Activated T-helper 2 cell treated with anti-CD3 and anti-CD28 coated beads, Interferon-gamma antibody, Interleukin-2, Interleukin-4, amounts not matched to agents 10 μg/mL and 5 μg/mL and 100 μg/mL, durations not matched to agents 14 hours and 24 hours and 36 hours (primary cell): ENCODE measurements around the gene FOXL3. TPM values are rescaled to one million over a fixed set of nuclear protein-coding genes. Genes with fewer than 3 reads are reported as not detected.
"Not testable (repeated sequence)": the region's sequence is repeated elsewhere in the genome, so short reads cannot be mapped to it uniquely, and the experiment has no call there.

Source experiments
- DNase-seq: peaks from one replicate; pipeline ENCODE4 v3.0.0; 2021; ENCODE audit warnings: low spot score
- H3K27ac Mint-ChIP-seq: one replicate; pipeline ENCODE4 v1.8.0; 2021; ENCODE audit warnings: mixed read lengths
- H3K27me3 Mint-ChIP-seq: one replicate; pipeline ENCODE4 v1.8.0; 2021; ENCODE audit warnings: low read depth, mixed read lengths
- H3K36me3 Mint-ChIP-seq: one replicate; pipeline ENCODE4 v1.8.0; 2021; ENCODE audit warnings: low read depth, mixed read lengths
- H3K4me1 Mint-ChIP-seq: one replicate; pipeline ENCODE4 v1.8.0; 2021; ENCODE audit warnings: low read depth, mixed read lengths
- H3K4me3 Mint-ChIP-seq: one replicate; pipeline ENCODE4 v1.8.0; 2021; ENCODE audit warnings: low read depth, mild to moderate bottlenecking, moderate library complexity, mixed read lengths
- H3K9me3 Mint-ChIP-seq: one replicate; pipeline ENCODE4 v1.8.0; 2021; ENCODE audit warnings: mixed read lengths
- intact Hi-C: fragments of 100-400 bp; cut with micrococcal nuclease; formaldehyde crosslinking; loops from one replicate; pipeline ENCODE4 v1.15.1; 2023
- total RNA-seq: library from RNA; stranded (reverse); gene quantifications from 2 replicates; pipeline ENCODE4 v1.2.3, GENCODE V29; 2022

Gene FOXL3
- total RNA-seq: not detected in 2 replicates

- no peak within 1 kb of the TSS for H3K27ac Mint-ChIP-seq
- intact Hi-C loops: no loop called here
- peaks cover 32% of the 10 kb centered on the region for H3K27me3 Mint-ChIP-seq
These were observed at the start of gene FOXL3 for GRCh38 chr7:289756-290553. Gene FOXL3 (plus strand): TSS chr7:290170. CDS start chr7:290170, 0 bp downstream.

GRCh38 chr7:240887-241421 is 49.0 kb upstream of the FOXL3 start:
- intact Hi-C loops: no loop called here
- H3K4me1 Mint-ChIP-seq: no peaks in the 10 kb centered on the region
- DNase-seq: no peak

More at GRCh38 chr7:289756-290553, at the start of gene FOXL3:
- no peak within 1 kb of the TSS for H3K4me3 Mint-ChIP-seq
- H3K4me1 Mint-ChIP-seq: no peaks in the 10 kb centered on the region
- DNase-seq: no peak
- no peaks in the 10 kb centered on the region for H3K9me3 Mint-ChIP-seq
- no peaks in the 10 kb centered on the region for H3K36me3 Mint-ChIP-seq

GRCh38 chr7:241513-241912 is 48.5 kb upstream of the FOXL3 start:
- no peak for DNase-seq
- H3K4me3 Mint-ChIP-seq: no peak overlapping the region
- no peaks in the 10 kb centered on the region for H3K36me3 Mint-ChIP-seq

More at GRCh38 chr7:240887-241421, 49.0 kb upstream of the FOXL3 start:
- H3K9me3 Mint-ChIP-seq: no peaks in the 10 kb centered on the region
- H3K4me3 Mint-ChIP-seq: no peak overlapping the region
- no peaks in the 10 kb centered on the region for H3K27me3 Mint-ChIP-seq
- no peak overlapping the region for H3K27ac Mint-ChIP-seq
- no peaks in the 10 kb centered on the region for H3K36me3 Mint-ChIP-seq

GRCh38 chr7:242826-243579 is 47.0 kb upstream of the FOXL3 start:
- intact Hi-C loops, DNase-seq, H3K4me3 Mint-ChIP-seq, H3K27me3 Mint-ChIP-seq, H3K27ac Mint-ChIP-seq, H3K9me3 Mint-ChIP-seq, H3K36me3 Mint-ChIP-seq, H3K4me1 Mint-ChIP-seq: not testable (repeated sequence)

More at GRCh38 chr7:241513-241912, 48.5 kb upstream of the FOXL3 start:
- no peak overlapping the region for H3K27ac Mint-ChIP-seq
- H3K9me3 Mint-ChIP-seq: no peaks in the 10 kb centered on the region
- H3K27me3 Mint-ChIP-seq: no peaks in the 10 kb centered on the region
- intact Hi-C loops: no loop called here
- no peaks in the 10 kb centered on the region for H3K4me1 Mint-ChIP-seq

- intact Hi-C loops, DNase-seq: not testable (repeated sequence)
These were observed 46.4 kb upstream of the FOXL3 start for GRCh38 chr7:243580-243978.

GRCh38 chr7:244974-245373 is 45.0 kb upstream of the FOXL3 start:
- H3K27me3 Mint-ChIP-seq: no peaks in the 10 kb centered on the region
- H3K9me3 Mint-ChIP-seq: no peaks in the 10 kb centered on the region
- no peaks in the 10 kb centered on the region for H3K4me1 Mint-ChIP-seq

More at GRCh38 chr7:243580-243978, 46.4 kb upstream of the FOXL3 start:
- H3K27me3 Mint-ChIP-seq, H3K27ac Mint-ChIP-seq, H3K36me3 Mint-ChIP-seq, H3K9me3 Mint-ChIP-seq, H3K4me3 Mint-ChIP-seq, H3K4me1 Mint-ChIP-seq: not testable (repeated sequence)

GRCh38 chr7:245574-246295 is 44.2 kb upstream of the FOXL3 start:
- intact Hi-C loops: no loop called here
- no peaks in the 10 kb centered on the region for H3K4me1 Mint-ChIP-seq
- H3K36me3 Mint-ChIP-seq: no peaks in the 10 kb centered on the region
- no peaks in the 10 kb centered on the region for H3K9me3 Mint-ChIP-seq
- H3K27me3 Mint-ChIP-seq: no peaks in the 10 kb centered on the region
- no peak overlapping the region for H3K4me3 Mint-ChIP-seq
- no peak overlapping the region for H3K27ac Mint-ChIP-seq
- no peak for DNase-seq

More at GRCh38 chr7:244974-245373, 45.0 kb upstream of the FOXL3 start:
- no peaks in the 10 kb centered on the region for H3K36me3 Mint-ChIP-seq
- DNase-seq: no peak
- intact Hi-C loops: no loop called here
- H3K27ac Mint-ChIP-seq: no peak overlapping the region
- H3K4me3 Mint-ChIP-seq: no peak overlapping the region

- Mint-ChIP-seq H3K4me1 (no peaks in the 10 kb centered on the region), H3K27me3 (no peaks in the 10 kb centered on the region)
These were observed 43.5 kb upstream of the FOXL3 start for GRCh38 chr7:246451-246850.

GRCh38 chr7:247181-247580 is 42.8 kb upstream of the FOXL3 start:
- H3K4me1 Mint-ChIP-seq: no peaks in the 10 kb centered on the region
- no peak overlapping the region for H3K27ac Mint-ChIP-seq
- no peak overlapping the region for H3K4me3 Mint-ChIP-seq
- no peaks in the 10 kb centered on the region for H3K27me3 Mint-ChIP-seq
- no peaks in the 10 kb centered on the region for H3K36me3 Mint-ChIP-seq
- H3K9me3 Mint-ChIP-seq: no peaks in the 10 kb centered on the region
- no peak for DNase-seq
- intact Hi-C loops: no loop called here

More at GRCh38 chr7:246451-246850, 43.5 kb upstream of the FOXL3 start:
- Mint-ChIP-seq H3K27ac (no peak overlapping the region), H3K4me3 (no peak overlapping the region), H3K9me3 (no peaks in the 10 kb centered on the region), H3K36me3 (no peaks in the 10 kb centered on the region)
- intact Hi-C loops: no loop called here
- DNase-seq: no peak

GRCh38 chr7:247636-248035 is 42.3 kb upstream of the FOXL3 start:
- H3K9me3 Mint-ChIP-seq: no peaks in the 10 kb centered on the region
- intact Hi-C loops: no loop called here
- no peak overlapping the region for H3K27ac Mint-ChIP-seq
- DNase-seq: no peak
- H3K36me3 Mint-ChIP-seq: no peaks in the 10 kb centered on the region
- no peaks in the 10 kb centered on the region for H3K27me3 Mint-ChIP-seq
- no peak overlapping the region for H3K4me3 Mint-ChIP-seq
- no peaks in the 10 kb centered on the region for H3K4me1 Mint-ChIP-seq

GRCh38 chr7:248732-249435 is 41.1 kb upstream of the FOXL3 start:
- Mint-ChIP-seq H3K9me3 (no peaks in the 10 kb centered on the region), H3K27ac (no peak overlapping the region), H3K4me3 (no peak overlapping the region), H3K36me3 (no peaks in the 10 kb centered on the region), H3K27me3 (no peaks in the 10 kb centered on the region), H3K4me1 (no peaks in the 10 kb centered on the region)
- DNase-seq: no peak
- intact Hi-C loops: no loop called here

- DNase-seq: no peak
- intact Hi-C loops: no loop called here
- H3K4me1 Mint-ChIP-seq: no peaks in the 10 kb centered on the region
- H3K4me3 Mint-ChIP-seq: no peak overlapping the region
- no peaks in the 10 kb centered on the region for H3K27me3 Mint-ChIP-seq
- no peak overlapping the region for H3K27ac Mint-ChIP-seq
- no peaks in the 10 kb centered on the region for H3K9me3 Mint-ChIP-seq
- H3K36me3 Mint-ChIP-seq: no peaks in the 10 kb centered on the region
These were observed 40.0 kb upstream of the FOXL3 start for GRCh38 chr7:249989-250388.
